ENCODE data around the gene FANCE. TPM values are rescaled to one million over a fixed set of nuclear protein-coding genes. Genes with fewer than 3 reads are reported as not detected.

FANCE gene
- total RNA-seq, 1 donor from 2014 or later, result 9.3 TPM

- H3F3A ChIP-seq (ENCODE audit: low read depth), result no peaks in the 10 kb centered on the region
- DNase-seq (ENCODE audit: low spot score), result no peak
- no peak overlapping the region for H3K4me2 ChIP-seq
- no peaks in the 10 kb centered on the region for H3K36me3 ChIP-seq
- no peak overlapping the region for H2AFZ ChIP-seq (replicated peaks)
- H3K4me3 ChIP-seq, result no peak overlapping the region
- H3K27ac ChIP-seq, result no peak overlapping the region
- Mint-ChIP-seq H3K9me3 (no peaks in the 10 kb centered on the region), H3K36me3 (no peaks in the 10 kb centered on the region), H3K27me3 (ENCODE audit: insufficient read depth, low read depth) (peaks cover 8% of the 10 kb centered on the region), H3K4me1 (no peaks in the 10 kb centered on the region), H3K27ac (no peak overlapping the region), H3K4me3 (no peak overlapping the region)
- no peaks in the 10 kb centered on the region for H3K4me1 ChIP-seq
- TF ChIP-seq EZH2 (IDR thresholded peaks at IDR 0.05), result no peak
- TF ChIP-seq EZH2phosphoT487 (IDR thresholded peaks at IDR 0.05), result no peak
- no peak for TF ChIP-seq CTCF (IDR thresholded peaks at IDR 0.05)
- no peaks in the 10 kb centered on the region for H4K20me1 ChIP-seq (ENCODE audit: low read depth)
- no peaks in the 10 kb centered on the region for H3K79me2 ChIP-seq (ENCODE audit: low read depth)
- no peaks in the 10 kb centered on the region for H3K9me3 ChIP-seq (ENCODE audit: low read depth)
- peaks cover 12% of the 10 kb centered on the region for H3K27me3 ChIP-seq
- no peak overlapping the region for H3K9ac ChIP-seq
Observed at GRCh38 chr6:35445691-35446090, 6.4 kb upstream of the FANCE start.

GRCh38 chr6:35448191-35448590 lies 3.9 kb upstream of the FANCE start:
- no peak overlapping the region for H3K27ac ChIP-seq
- H3K9me3 ChIP-seq (ENCODE audit: low read depth), result no peaks in the 10 kb centered on the region
- H3K4me2 ChIP-seq, result no peak overlapping the region
- Mint-ChIP-seq H3K36me3 (no peaks in the 10 kb centered on the region), H3K9me3 (no peaks in the 10 kb centered on the region), H3K4me1 (peaks cover 14% of the 10 kb centered on the region), H3K4me3 (no peak overlapping the region), H3K27ac (no peak overlapping the region), H3K27me3 (ENCODE audit: insufficient read depth, low read depth) (peaks cover 9% of the 10 kb centered on the region)
- H3F3A ChIP-seq (ENCODE audit: low read depth), result peaks cover 11% of the 10 kb centered on the region
- H2AFZ ChIP-seq (replicated peaks), result no peak overlapping the region
- H3K79me2 ChIP-seq (ENCODE audit: low read depth), result no peaks in the 10 kb centered on the region
- no peaks in the 10 kb centered on the region for H3K36me3 ChIP-seq
- no peaks in the 10 kb centered on the region for H4K20me1 ChIP-seq (ENCODE audit: low read depth)
- H3K9ac ChIP-seq, result no peak overlapping the region
- H3K4me3 ChIP-seq, result no peak overlapping the region
- TF ChIP-seq CTCF (IDR thresholded peaks at IDR 0.05) (no peak), EZH2phosphoT487 (IDR thresholded peaks at IDR 0.05) (no peak), EZH2 (IDR thresholded peaks at IDR 0.05) (no peak)
- H3K27me3 ChIP-seq, result peaks cover 29% of the 10 kb centered on the region
- H3K4me1 ChIP-seq, result peaks cover 13% of the 10 kb centered on the region
- DNase-seq (ENCODE audit: low spot score), result no peak

GRCh38 chr6:35449287-35449881 lies 2.8 kb upstream of the FANCE start:
- Mint-ChIP-seq H3K27me3 (ENCODE audit: insufficient read depth, low read depth) (peaks cover 9% of the 10 kb centered on the region), H3K36me3 (no peaks in the 10 kb centered on the region), H3K4me1 (peaks cover 26% of the 10 kb centered on the region), H3K27ac (no peak overlapping the region), H3K4me3 (no peak overlapping the region), H3K9me3 (no peaks in the 10 kb centered on the region)
- Histone ChIP-seq H3K4me1 (peaks cover 24% of the 10 kb centered on the region), H3K4me2 (no peak overlapping the region), H3K79me2 (ENCODE audit: low read depth) (no peaks in the 10 kb centered on the region), H3K27me3 (peaks cover 32% of the 10 kb centered on the region), H2AFZ (replicated peaks) (no peak overlapping the region), H3K36me3 (no peaks in the 10 kb centered on the region), H3K27ac (no peak overlapping the region), H4K20me1 (ENCODE audit: low read depth) (peaks cover 2% of the 10 kb centered on the region), H3K9me3 (ENCODE audit: low read depth) (no peaks in the 10 kb centered on the region), H3F3A (ENCODE audit: low read depth) (peaks cover 18% of the 10 kb centered on the region), H3K4me3 (no peak overlapping the region), H3K9ac (no peak overlapping the region)
- no peak for TF ChIP-seq EZH2phosphoT487 (IDR thresholded peaks at IDR 0.05)
- peak; percentile 76 for TF ChIP-seq CTCF (IDR thresholded peaks at IDR 0.05)
- DNase-seq (ENCODE audit: low spot score), result peak; percentile 85

All from neural progenitor cell (in vitro differentiated cells).